ENCODE results near the gene KCNJ6. TPM values are rescaled to one million over a fixed set of nuclear protein-coding genes. Genes with fewer than 3 reads are reported as not detected.

Gene KCNJ6
- total and polyA plus RNA-seq, 9 of the 15 experiments (the other 6 are each of a cell fraction or from before 2014, with no cell fraction given): 0.06 to 0.21 (median 0.13) TPM; not detected in 1

DNA sequence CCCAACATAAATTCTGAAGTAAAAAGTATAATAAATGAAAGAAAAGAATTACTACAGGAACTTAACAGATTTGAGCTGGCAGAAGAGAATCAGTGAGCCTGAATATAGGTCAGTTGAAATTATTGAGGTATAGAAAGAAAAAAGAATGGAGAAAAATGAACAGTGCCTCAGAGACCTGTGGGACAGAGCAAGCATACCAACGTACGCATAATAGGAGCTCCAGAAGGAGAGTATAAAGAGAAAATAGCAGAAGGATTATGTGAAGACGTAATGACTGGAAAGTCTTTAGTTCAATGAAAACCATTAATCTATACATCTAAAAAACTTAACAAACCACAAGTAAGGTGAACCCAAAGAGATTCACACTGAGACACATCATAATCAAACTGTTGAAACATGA, 287.9 kb downstream of the KCNJ6 start:
- no peaks in the 10 kb centered on the region for H3K36me3 ChIP-seq (ENCODE audit: control insufficient read depth, insufficient read depth, low read length)
- H3K79me2 ChIP-seq (ENCODE audit: control insufficient read depth, insufficient read depth, low read length): no peaks in the 10 kb centered on the region
- H3K9ac ChIP-seq (ENCODE audit: insufficient read depth in 1 of 2, low read depth in 2 of 2, low read length in 2 of 2): no peak overlapping the region
- no peak for ATAC-seq
- ChIA-PET POLR2A (interaction anchor here (0.7 to 1.6 kb wide), 2 partner anchors 18 to 683 kb away, joined by 3 to 5 read pairs; no protein-coding TSS in a partner anchor), CTCF (ENCODE audit: low intra/inter-chr PET ratio) (no interaction called here)
- in situ Hi-C loops (cut with MboI) (no loop called here), intact Hi-C loops (cut with micrococcal nuclease) (no loop called here)
- no peak overlapping the region for H3K4me3 ChIP-seq
- H3K27me3 ChIP-seq (ENCODE audit: control insufficient read depth in 2 of 2, insufficient read depth in 2 of 2, low read length in 2 of 2): peaks cover 6% of the 10 kb centered on the region in 2 experiments; a peak in 2 of 5 replicates
- DNase-seq (ENCODE audit: extremely low read depth in 1 of 4, low spot score in 3 of 4): no peak
- no peak overlapping the region for H2AFZ ChIP-seq (ENCODE audit: low read depth, low read length)
- H3K9me1 ChIP-seq (ENCODE audit: control insufficient read depth, insufficient read depth, low read length): no peaks in the 10 kb centered on the region
- BruUV-seq (replicated peaks): no TSS peak
- 0 out of 2 replicates have a peak, but pooled peaks cover 2% of the 10 kb centered on the region for H3K9me3 ChIP-seq (replicated peaks; ENCODE audit: control insufficient read depth, insufficient read depth, low read depth, low read length)
- no peaks in the 10 kb centered on the region for H4K20me1 ChIP-seq (replicated peaks; ENCODE audit: control insufficient read depth, insufficient read depth, low read length)
- WGBS (ENCODE audit: insufficient coverage, low coverage, missing lambda C conversion rate): 29% methylated on average over 3 of the region's 3 CpGs
- peaks cover 0 to 6% of the 10 kb centered on the region in 2 experiments; a peak in 3 of 5 replicates for H3K4me1 ChIP-seq (replicated peaks in 1 of 2; ENCODE audit: control insufficient read depth in 2 of 2, insufficient read depth in 2 of 2, low read length in 2 of 2)
- no peak overlapping the region for H3K27ac ChIP-seq (ENCODE audit: extremely low read depth, low read depth, low read length)
- no peak overlapping the region for H3K4me2 ChIP-seq (ENCODE audit: insufficient read depth, low read length)
- no peak for TF ChIP-seq EZH2 (IDR thresholded peaks at IDR 0.05; ENCODE audit: borderline replicate concordance, low read depth, low read length)
- TF ChIP-seq NFIX (CRISPR knock-in tag; IDR thresholded peaks at IDR 0.05; ENCODE audit: low read depth): no peak
- no peak for TF ChIP-seq ZNF23 (CRISPR knock-in tag; IDR thresholded peaks at IDR 0.05)
- TF ChIP-seq ZNF140 (CRISPR knock-in tag; IDR thresholded peaks at IDR 0.05): no peak
- no peak for TF ChIP-seq FOSL1 (tag; conservative IDR thresholded peaks at IDR 0.05)
- no peak for FAIRE-seq

GRCh38 chr21:37627561-37627960, 288.7 kb downstream of the KCNJ6 start:
- intact Hi-C loops (cut with micrococcal nuclease): no loop called here
- ATAC-seq (no peak), DNase-seq (ENCODE audit: extremely low read depth in 1 of 4, low spot score in 3 of 4) (no peak), FAIRE-seq (no peak)
- H3K9me3 ChIP-seq (replicated peaks; ENCODE audit: control insufficient read depth, insufficient read depth, low read depth, low read length): 0 out of 2 replicates have a peak, but pooled peaks cover 2% of the 10 kb centered on the region
- no peak overlapping the region for H3K9ac ChIP-seq (ENCODE audit: insufficient read depth in 1 of 2, low read depth in 2 of 2, low read length in 2 of 2)
- peak overlapping the region; percentile 65; the same call in 1 of the 2 replicates for H2AFZ ChIP-seq (ENCODE audit: low read depth, low read length)
- no peaks in the 10 kb centered on the region for H4K20me1 ChIP-seq (replicated peaks; ENCODE audit: control insufficient read depth, insufficient read depth, low read length)
- no peaks in the 10 kb centered on the region for H3K79me2 ChIP-seq (ENCODE audit: control insufficient read depth, insufficient read depth, low read length)
- ChIA-PET CTCF (ENCODE audit: low intra/inter-chr PET ratio) (no interaction called here), POLR2A (interaction anchor here (0.9 to 1.6 kb wide), 3 partner anchors 14 to 27 kb away, joined by 3 to 5 read pairs (median 3); no protein-coding TSS in a partner anchor)
- peaks cover 0 to 6% of the 10 kb centered on the region in 2 experiments; a peak in 3 of 5 replicates for H3K4me1 ChIP-seq (replicated peaks in 1 of 2; ENCODE audit: control insufficient read depth in 2 of 2, insufficient read depth in 2 of 2, low read length in 2 of 2)
- H3K27ac ChIP-seq (ENCODE audit: extremely low read depth, low read depth, low read length): no peak overlapping the region
- in situ Hi-C loops (cut with MboI): no loop called here
- H3K9me1 ChIP-seq (ENCODE audit: control insufficient read depth, insufficient read depth, low read length): no peaks in the 10 kb centered on the region
- no peak overlapping the region for H3K4me2 ChIP-seq (ENCODE audit: insufficient read depth, low read length)
- peaks cover 6 to 8% of the 10 kb centered on the region in 2 experiments; a peak in 2 of 5 replicates for H3K27me3 ChIP-seq (ENCODE audit: control insufficient read depth in 2 of 2, insufficient read depth in 2 of 2, low read length in 2 of 2)
- no peaks in the 10 kb centered on the region for H3K36me3 ChIP-seq (ENCODE audit: control insufficient read depth, insufficient read depth, low read length)
- WGBS (ENCODE audit: insufficient coverage, low coverage, missing lambda C conversion rate): 3% methylated on average over 2 of the region's 2 CpGs
- BruUV-seq (replicated peaks): no TSS peak
- no peak overlapping the region for H3K4me3 ChIP-seq

Measured in K562 (cell line).